Esophagus muscularis mucosa (tissue), 3 donors: ENCODE data around the gene NAXE.

Experiments
- POLR2AphosphoS5 ChIP-seq, 2 donors: sonication (generic); formaldehyde crosslinking; IDR thresholded peaks; one replicate each; pipeline ENCODE4 v1.6.1; 2017; ENCODE audit warnings: antibody characterized with exemption in 2 of 2
- TF ChIP-seq, protein P1 (sequence below), 3 experiments: fragments of 200-600 bp in 2 of 3; fragments of 450-650 bp in 1 of 3; sonication (generic) in 2 of 3; IDR thresholded peaks; one replicate each; pipeline ENCODE4 v1.5.1; 2017 to 2019; ENCODE audit warnings: antibody characterized with exemption in 3 of 3, mild to moderate bottlenecking in 2 of 3, moderate library complexity in 1 of 3

DNA sequence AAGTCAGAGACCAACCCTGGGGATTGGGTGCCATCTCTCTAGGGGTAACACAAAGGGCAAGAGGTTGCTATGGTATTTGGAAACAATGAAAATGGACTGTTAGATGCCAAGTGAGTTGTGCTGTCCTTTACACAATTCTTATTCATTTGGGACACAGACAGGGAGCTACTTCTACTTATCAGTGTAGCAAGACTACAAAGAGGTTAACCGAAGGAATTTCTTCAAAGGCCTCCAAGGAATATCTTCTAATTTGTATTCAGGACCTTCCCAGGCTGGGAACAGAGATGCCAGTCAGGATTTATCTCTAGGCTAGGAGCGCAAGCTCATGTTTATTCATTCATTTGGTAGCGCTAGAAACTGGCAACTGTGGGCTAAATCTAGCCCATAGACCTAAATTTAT is 2.6 kb downstream of the NAXE start:
- TF ChIP-seq POLR2AphosphoS5 (IDR thresholded peaks at IDR 0.05), result no peak
- TF ChIP-seq, protein P1, sequence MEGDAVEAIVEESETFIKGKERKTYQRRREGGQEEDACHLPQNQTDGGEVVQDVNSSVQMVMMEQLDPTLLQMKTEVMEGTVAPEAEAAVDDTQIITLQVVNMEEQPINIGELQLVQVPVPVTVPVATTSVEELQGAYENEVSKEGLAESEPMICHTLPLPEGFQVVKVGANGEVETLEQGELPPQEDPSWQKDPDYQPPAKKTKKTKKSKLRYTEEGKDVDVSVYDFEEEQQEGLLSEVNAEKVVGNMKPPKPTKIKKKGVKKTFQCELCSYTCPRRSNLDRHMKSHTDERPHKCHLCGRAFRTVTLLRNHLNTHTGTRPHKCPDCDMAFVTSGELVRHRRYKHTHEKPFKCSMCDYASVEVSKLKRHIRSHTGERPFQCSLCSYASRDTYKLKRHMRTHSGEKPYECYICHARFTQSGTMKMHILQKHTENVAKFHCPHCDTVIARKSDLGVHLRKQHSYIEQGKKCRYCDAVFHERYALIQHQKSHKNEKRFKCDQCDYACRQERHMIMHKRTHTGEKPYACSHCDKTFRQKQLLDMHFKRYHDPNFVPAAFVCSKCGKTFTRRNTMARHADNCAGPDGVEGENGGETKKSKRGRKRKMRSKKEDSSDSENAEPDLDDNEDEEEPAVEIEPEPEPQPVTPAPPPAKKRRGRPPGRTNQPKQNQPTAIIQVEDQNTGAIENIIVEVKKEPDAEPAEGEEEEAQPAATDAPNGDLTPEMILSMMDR (IDR thresholded peaks at IDR 0.05), result no peak
